ENCODE results near the gene JUNB. TPM values are rescaled to one million over a fixed set of nuclear protein-coding genes. Genes with fewer than 3 reads are reported as not detected.

JUNB gene
- total and polyA plus RNA-seq, 2 of the 13 experiments (the other 11 are each of a cell fraction or from before 2014, with no cell fraction given), result 7.7 to 8.2 TPM

- TF ChIP-seq, protein P1, sequence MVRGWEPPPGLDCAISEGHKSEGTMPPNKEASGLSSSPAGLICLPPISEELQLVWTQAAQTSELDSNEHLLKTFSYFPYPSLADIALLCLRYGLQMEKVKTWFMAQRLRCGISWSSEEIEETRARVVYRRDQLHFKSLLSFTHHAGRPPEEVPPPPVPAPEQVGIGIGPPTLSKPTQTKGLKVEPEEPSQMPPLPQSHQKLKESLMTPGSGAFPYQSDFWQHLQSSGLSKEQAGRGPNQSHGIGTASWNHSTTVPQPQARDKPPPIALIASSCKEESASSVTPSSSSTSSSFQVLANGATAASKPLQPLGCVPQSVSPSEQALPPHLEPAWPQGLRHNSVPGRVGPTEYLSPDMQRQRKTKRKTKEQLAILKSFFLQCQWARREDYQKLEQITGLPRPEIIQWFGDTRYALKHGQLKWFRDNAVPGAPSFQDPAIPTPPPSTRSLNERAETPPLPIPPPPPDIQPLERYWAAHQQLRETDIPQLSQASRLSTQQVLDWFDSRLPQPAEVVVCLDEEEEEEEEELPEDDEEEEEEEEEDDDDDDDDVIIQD (CRISPR knock-in tag; IDR thresholded peaks at IDR 0.05; ENCODE audit: low read depth), result 0 out of 2 replicates have a peak, but pooled peaks have one; percentile 37
- no peak for TF ChIP-seq MEF2D (CRISPR knock-in tag; IDR thresholded peaks at IDR 0.05)
- no peak for TF ChIP-seq SIX4 (CRISPR knock-in tag; IDR thresholded peaks at IDR 0.05)
- TF ChIP-seq, protein P2, sequence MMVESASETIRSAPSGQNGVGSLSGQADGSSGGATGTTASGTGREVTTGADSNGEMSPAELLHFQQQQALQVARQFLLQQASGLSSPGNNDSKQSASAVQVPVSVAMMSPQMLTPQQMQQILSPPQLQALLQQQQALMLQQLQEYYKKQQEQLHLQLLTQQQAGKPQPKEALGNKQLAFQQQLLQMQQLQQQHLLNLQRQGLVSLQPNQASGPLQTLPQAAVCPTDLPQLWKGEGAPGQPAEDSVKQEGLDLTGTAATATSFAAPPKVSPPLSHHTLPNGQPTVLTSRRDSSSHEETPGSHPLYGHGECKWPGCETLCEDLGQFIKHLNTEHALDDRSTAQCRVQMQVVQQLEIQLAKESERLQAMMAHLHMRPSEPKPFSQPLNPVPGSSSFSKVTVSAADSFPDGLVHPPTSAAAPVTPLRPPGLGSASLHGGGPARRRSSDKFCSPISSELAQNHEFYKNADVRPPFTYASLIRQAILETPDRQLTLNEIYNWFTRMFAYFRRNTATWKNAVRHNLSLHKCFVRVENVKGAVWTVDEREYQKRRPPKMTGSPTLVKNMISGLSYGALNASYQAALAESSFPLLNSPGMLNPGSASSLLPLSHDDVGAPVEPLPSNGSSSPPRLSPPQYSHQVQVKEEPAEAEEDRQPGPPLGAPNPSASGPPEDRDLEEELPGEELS (CRISPR knock-in tag; IDR thresholded peaks at IDR 0.05), result 0 out of 2 replicates have a peak, but pooled peaks have one; percentile 13
- TF ChIP-seq TCF7 (IDR thresholded peaks at IDR 0.05; ENCODE audit: low read depth), result no peak
- TF ChIP-seq, protein P3, sequence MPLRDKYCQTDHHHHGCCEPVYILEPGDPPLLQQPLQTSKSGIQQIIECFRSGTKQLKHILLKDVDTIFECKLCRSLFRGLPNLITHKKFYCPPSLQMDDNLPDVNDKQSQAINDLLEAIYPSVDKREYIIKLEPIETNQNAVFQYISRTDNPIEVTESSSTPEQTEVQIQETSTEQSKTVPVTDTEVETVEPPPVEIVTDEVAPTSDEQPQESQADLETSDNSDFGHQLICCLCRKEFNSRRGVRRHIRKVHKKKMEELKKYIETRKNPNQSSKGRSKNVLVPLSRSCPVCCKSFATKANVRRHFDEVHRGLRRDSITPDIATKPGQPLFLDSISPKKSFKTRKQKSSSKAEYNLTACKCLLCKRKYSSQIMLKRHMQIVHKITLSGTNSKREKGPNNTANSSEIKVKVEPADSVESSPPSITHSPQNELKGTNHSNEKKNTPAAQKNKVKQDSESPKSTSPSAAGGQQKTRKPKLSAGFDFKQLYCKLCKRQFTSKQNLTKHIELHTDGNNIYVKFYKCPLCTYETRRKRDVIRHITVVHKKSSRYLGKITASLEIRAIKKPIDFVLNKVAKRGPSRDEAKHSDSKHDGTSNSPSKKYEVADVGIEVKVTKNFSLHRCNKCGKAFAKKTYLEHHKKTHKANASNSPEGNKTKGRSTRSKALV (CRISPR knock-in tag; IDR thresholded peaks at IDR 0.05), result no peak
- TF ChIP-seq ATRX (CRISPR knock-in tag; IDR thresholded peaks at IDR 0.05; ENCODE audit: borderline replicate concordance), result no peak
- no peak for TF ChIP-seq ZNF468 (CRISPR knock-in tag; IDR thresholded peaks at IDR 0.05)
- no peak for TF ChIP-seq DNMT1 (CRISPR knock-in tag; IDR thresholded peaks at IDR 0.05)
- TF ChIP-seq, protein P4, sequence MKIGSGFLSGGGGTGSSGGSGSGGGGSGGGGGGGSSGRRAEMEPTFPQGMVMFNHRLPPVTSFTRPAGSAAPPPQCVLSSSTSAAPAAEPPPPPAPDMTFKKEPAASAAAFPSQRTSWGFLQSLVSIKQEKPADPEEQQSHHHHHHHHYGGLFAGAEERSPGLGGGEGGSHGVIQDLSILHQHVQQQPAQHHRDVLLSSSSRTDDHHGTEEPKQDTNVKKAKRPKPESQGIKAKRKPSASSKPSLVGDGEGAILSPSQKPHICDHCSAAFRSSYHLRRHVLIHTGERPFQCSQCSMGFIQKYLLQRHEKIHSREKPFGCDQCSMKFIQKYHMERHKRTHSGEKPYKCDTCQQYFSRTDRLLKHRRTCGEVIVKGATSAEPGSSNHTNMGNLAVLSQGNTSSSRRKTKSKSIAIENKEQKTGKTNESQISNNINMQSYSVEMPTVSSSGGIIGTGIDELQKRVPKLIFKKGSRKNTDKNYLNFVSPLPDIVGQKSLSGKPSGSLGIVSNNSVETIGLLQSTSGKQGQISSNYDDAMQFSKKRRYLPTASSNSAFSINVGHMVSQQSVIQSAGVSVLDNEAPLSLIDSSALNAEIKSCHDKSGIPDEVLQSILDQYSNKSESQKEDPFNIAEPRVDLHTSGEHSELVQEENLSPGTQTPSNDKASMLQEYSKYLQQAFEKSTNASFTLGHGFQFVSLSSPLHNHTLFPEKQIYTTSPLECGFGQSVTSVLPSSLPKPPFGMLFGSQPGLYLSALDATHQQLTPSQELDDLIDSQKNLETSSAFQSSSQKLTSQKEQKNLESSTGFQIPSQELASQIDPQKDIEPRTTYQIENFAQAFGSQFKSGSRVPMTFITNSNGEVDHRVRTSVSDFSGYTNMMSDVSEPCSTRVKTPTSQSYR (CRISPR knock-in tag; IDR thresholded peaks at IDR 0.05; ENCODE audit: borderline replicate concordance), result no peak
- no peak for TF ChIP-seq ZSCAN30 (CRISPR knock-in tag; IDR thresholded peaks at IDR 0.05)
- TF ChIP-seq ZNF234 (CRISPR knock-in tag; conservative IDR thresholded peaks at IDR 0.05), result no peak
- no peak for TF ChIP-seq ZNF780A (CRISPR knock-in tag; IDR thresholded peaks at IDR 0.05)
- peak; percentile 51 for TF ChIP-seq PHF8 (CRISPR knock-in tag; IDR thresholded peaks at IDR 0.05)
- no peak for TF ChIP-seq ZKSCAN8 (CRISPR knock-in tag; IDR thresholded peaks at IDR 0.05; ENCODE audit: borderline replicate concordance)
- TF ChIP-seq ZNF20 (CRISPR knock-in tag; IDR thresholded peaks at IDR 0.05), result no peak
- no peak for TF ChIP-seq ZNF382 (CRISPR knock-in tag; IDR thresholded peaks at IDR 0.05; ENCODE audit: borderline replicate concordance)
- TF ChIP-seq ATAD3A (CRISPR knock-in tag; IDR thresholded peaks at IDR 0.05), result no peak
- no peak for TF ChIP-seq HNF4A (CRISPR knock-in tag; IDR thresholded peaks at IDR 0.05)
- no peak for TF ChIP-seq ZNF274 (CRISPR knock-in tag; IDR thresholded peaks at IDR 0.05)
- TF ChIP-seq CEBPB (IDR thresholded peaks at IDR 0.05; ENCODE audit: borderline replicate concordance, low read depth, low read length), result no peak
Measured at GRCh38 chr19:12825254-12826131, 34.2 kb downstream of the JUNB start (continued).

Measured in HepG2 (cell line).